Caco-2 (cell line): ENCODE measurements around the gene ANKRD60. TPM values are rescaled to one million over a fixed set of nuclear protein-coding genes. Genes with fewer than 3 reads are reported as not detected.
A peak's percentile ranks its signal among the peaks of the same experiment; 100 is the strongest.

Experiments used
- BruUV-seq: library from RNA; stranded (reverse); fragments of 400-500 nt; replicated peaks from 2 replicates; lab custom pipeline; 2021; lab: Mats Ljungman, UMichigan
- CTCF ChIA-PET: fragments of 300-600 bp; sonication (Branson Sonifier 250); formaldehyde crosslinking; loops from one replicate; lab custom pipeline; 2022; ENCODE audit warnings: antibody characterized with exemption; lab: Charles Lee
- POLR2A ChIA-PET: fragments of 300-600 bp; sonication (Branson Sonifier 250); formaldehyde crosslinking; loops from one replicate; lab custom pipeline; 2022; ENCODE audit warnings: antibody characterized with exemption; lab: Charles Lee
- DNase-seq, 2 experiments: peaks; one replicate each; pipeline versions ENCODE4 v3.0.0 to v3.0.0-alpha.2; 2020 to 2022
- H3K27me3 ChIP-seq: replicated peaks from 2 replicates; pipeline ENCODE4 v1.6.0; 2011; ENCODE audit warnings: low read length; ENCODE audit not compliant: control insufficient read depth, insufficient read depth
- H3K36me3 ChIP-seq: 2 replicates; pipeline ENCODE4 v1.5.1; 2011; ENCODE audit warnings: low read length; ENCODE audit not compliant: control insufficient read depth, insufficient read depth
- H3K4me1 ChIP-seq: fragments of 250-450 bp; sonication (Bioruptor Pico); 2 replicates; pipeline ENCODE4 v1.5.1; 2020; ENCODE audit warnings: mild to moderate bottlenecking
- H3K4me3 ChIP-seq: 2 replicates; pipeline ENCODE4 v1.5.1; 2011; ENCODE audit warnings: low read depth, mild to moderate bottlenecking, control low read depth, low read length
- H3K9me3 ChIP-seq: fragments of 250-450 bp; sonication (Bioruptor Pico); 2 replicates; pipeline ENCODE4 v1.5.1; 2020; ENCODE audit warnings: mild to moderate bottlenecking, moderate library complexity
- H3K27ac Mint-ChIP-seq: one replicate; pipeline ENCODE4 v1.8.0; 2022; ENCODE audit warnings: mixed read lengths; ENCODE audit not compliant: unreplicated experiment
- H3K27me3 Mint-ChIP-seq: one replicate; pipeline ENCODE4 v1.8.0; 2022; ENCODE audit warnings: mixed read lengths; ENCODE audit not compliant: insufficient read depth, unreplicated experiment
- H3K36me3 Mint-ChIP-seq: one replicate; pipeline ENCODE4 v1.8.0; 2022; ENCODE audit warnings: mild to moderate bottlenecking, mixed read lengths; ENCODE audit not compliant: insufficient read depth, unreplicated experiment
- H3K4me1 Mint-ChIP-seq: one replicate; pipeline ENCODE4 v1.8.0; 2022; ENCODE audit warnings: low read depth, mixed read lengths; ENCODE audit not compliant: unreplicated experiment
- H3K4me3 Mint-ChIP-seq: one replicate; pipeline ENCODE4 v1.8.0; 2022; ENCODE audit warnings: mild to moderate bottlenecking, moderate library complexity, mixed read lengths; ENCODE audit not compliant: unreplicated experiment
- H3K9me3 Mint-ChIP-seq: one replicate; pipeline ENCODE4 v1.8.0; 2022; ENCODE audit warnings: mixed read lengths; ENCODE audit not compliant: unreplicated experiment
- CTCF ChIP-seq, 2 experiments: fragments of 200-600 bp in 1 of 2; IDR thresholded peaks; 1 replicate in 1 of 2; 2 replicates in 1 of 2; pipeline versions ENCODE4 v1.5.1 to v1.8.0; 2011 to 2022; ENCODE audit warnings: antibody characterized with exemption in 1 of 2, control low read depth in 1 of 2, inconsistent platforms in 1 of 2, low read depth in 1 of 2, low read length in 1 of 2, mild to moderate bottlenecking in 1 of 2, moderate library complexity in 1 of 2; ENCODE audit not compliant: insufficient read depth in 1 of 2, severe bottlenecking in 1 of 2, unreplicated experiment in 1 of 2
- intact Hi-C: fragments of 100-400 bp; cut with micrococcal nuclease; formaldehyde crosslinking; loops from one replicate; pipeline ENCODE4 v1.10.0; 2022; ENCODE audit not compliant: unreplicated experiment
- total RNA-seq: library from RNA; stranded (reverse); gene quantifications from 2 replicates; pipeline ENCODE4 v1.2.3, GENCODE V29; 2022

Gene ANKRD60
- total RNA-seq, 1 experiment from 2014 or later = not detected

- H3K36me3 ChIP-seq = no peaks in the 10 kb centered on the region
- ChIA-PET POLR2A (no interaction called here), CTCF (no interaction called here)
- TF ChIP-seq CTCF (IDR thresholded peaks at IDR 0.05; ENCODE audit: insufficient read depth in 1 of 2, low read depth in 1 of 2, low read length in 1 of 2, severe bottlenecking in 1 of 2, unreplicated experiment in 1 of 2) = no peak
- no peak overlapping the region for H3K4me3 Mint-ChIP-seq
- H3K9me3 Mint-ChIP-seq = peaks cover 21% of the 10 kb centered on the region
- no peaks in the 10 kb centered on the region for H3K4me1 ChIP-seq
- intact Hi-C loops = no loop called here
- no peaks in the 10 kb centered on the region for H3K4me1 Mint-ChIP-seq
- no peak overlapping the region for H3K4me3 ChIP-seq
- peak overlapping the region; percentile 10 for H3K27ac Mint-ChIP-seq
- H3K36me3 Mint-ChIP-seq = peaks cover 7% of the 10 kb centered on the region
- H3K9me3 ChIP-seq = peaks cover 8% of the 10 kb centered on the region; the same call in 1 of the 2 replicates
- peaks cover under 1% of the 10 kb centered on the region for H3K27me3 Mint-ChIP-seq
- no TSS peak for BruUV-seq
- no peak for DNase-seq
- 0 out of 2 replicates have a peak, but pooled peaks cover under 1% of the 10 kb centered on the region for H3K27me3 ChIP-seq
These were observed 31.9 kb downstream of the ANKRD60 start for GRCh38 chr20:58196402-58197184.

GRCh38 chr20:58195047-58195446 is 33.4 kb downstream of the ANKRD60 start:
- Mint-ChIP-seq H3K27ac (no peak overlapping the region), H3K4me1 (no peaks in the 10 kb centered on the region), H3K4me3 (no peak overlapping the region), H3K36me3 (peaks cover 7% of the 10 kb centered on the region), H3K27me3 (peaks cover 3% of the 10 kb centered on the region), H3K9me3 (peaks cover 21% of the 10 kb centered on the region)
- Histone ChIP-seq H3K27me3 (no peaks in the 10 kb centered on the region), H3K4me1 (no peaks in the 10 kb centered on the region), H3K36me3 (no peaks in the 10 kb centered on the region), H3K9me3 (peaks cover 8% of the 10 kb centered on the region; the same call in 1 of the 2 replicates), H3K4me3 (no peak overlapping the region)
- no peak for TF ChIP-seq CTCF (IDR thresholded peaks at IDR 0.05; ENCODE audit: insufficient read depth in 1 of 2, low read depth in 1 of 2, low read length in 1 of 2, severe bottlenecking in 1 of 2, unreplicated experiment in 1 of 2)
- no TSS peak for BruUV-seq
- ChIA-PET POLR2A (interaction anchor here (0.6 kb wide), 2 partner anchors 15 to 207 kb away, joined by 3 to 4 read pairs; no protein-coding TSS in a partner anchor), CTCF (no interaction called here)
- intact Hi-C loops = no loop called here
- DNase-seq = no peak

GRCh38 chr20:58194175-58194791 is 34.2 kb downstream of the ANKRD60 start:
- Mint-ChIP-seq H3K27me3 (peaks cover 3% of the 10 kb centered on the region), H3K36me3 (peaks cover 7% of the 10 kb centered on the region), H3K9me3 (peaks cover 21% of the 10 kb centered on the region), H3K4me3 (no peak overlapping the region), H3K27ac (no peak overlapping the region), H3K4me1 (no peaks in the 10 kb centered on the region)
- no peaks in the 10 kb centered on the region for H3K27me3 ChIP-seq
- no peak for DNase-seq
- ChIA-PET CTCF (interaction anchor here (0.6 kb wide), 1 partner anchor 594 kb away, joined by 5 read pairs; no protein-coding TSS in a partner anchor), POLR2A (no interaction called here)
- no peaks in the 10 kb centered on the region for H3K4me1 ChIP-seq
- intact Hi-C loops = no loop called here
- no peak for TF ChIP-seq CTCF (IDR thresholded peaks at IDR 0.05; ENCODE audit: insufficient read depth in 1 of 2, low read depth in 1 of 2, low read length in 1 of 2, severe bottlenecking in 1 of 2, unreplicated experiment in 1 of 2)
- no peak overlapping the region for H3K4me3 ChIP-seq
- H3K36me3 ChIP-seq = no peaks in the 10 kb centered on the region
- BruUV-seq = no TSS peak
- H3K9me3 ChIP-seq = peaks cover 8% of the 10 kb centered on the region; the same call in 1 of the 2 replicates
